ENCODE results near the gene GPRC5D. TPM values are rescaled to one million over a fixed set of nuclear protein-coding genes. Genes with fewer than 3 reads are reported as not detected.
A peak's percentile ranks its signal among the peaks of the same experiment; 100 is the strongest.

Gene GPRC5D
- total RNA-seq, 1 experiment from 2014 or later, result not detected

DNA sequence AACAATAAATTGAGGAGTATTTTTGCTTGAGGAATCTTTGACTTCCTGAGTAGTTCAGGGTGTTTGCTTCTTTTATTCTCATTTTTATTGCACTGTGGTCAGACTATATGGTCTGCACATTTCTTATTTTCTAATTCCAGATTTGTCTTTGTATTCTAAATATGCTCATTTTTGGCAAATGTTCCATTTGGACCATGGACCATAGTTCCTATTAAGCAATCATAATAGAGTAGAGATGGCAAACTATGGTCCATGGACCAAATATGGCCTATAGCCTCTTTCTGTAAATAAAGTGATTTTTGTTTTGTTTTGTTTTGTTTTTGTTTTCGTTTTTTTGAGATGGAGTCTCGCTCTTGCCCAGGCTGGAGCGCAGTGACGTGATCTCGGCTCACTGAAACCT lies 58.5 kb downstream of the GPRC5D start:
- Histone ChIP-seq H3K4me3 (peak overlapping the region; percentile 86), H3K9me2 (ENCODE audit: insufficient read depth) (no peaks in the 10 kb centered on the region), H3F3A (ENCODE audit: insufficient read depth, low read depth) (peaks cover 71% of the 10 kb centered on the region), H3K36me3 (ENCODE audit: low read depth) (peaks cover 50% of the 10 kb centered on the region), H3K9me3 (ENCODE audit: insufficient read depth, low read depth) (no peaks in the 10 kb centered on the region), H3K79me2 (ENCODE audit: low read depth) (peaks cover 88% of the 10 kb centered on the region), H3K4me2 (peak overlapping the region; percentile 85), H3K27me3 (ENCODE audit: insufficient read depth, low read depth) (no peaks in the 10 kb centered on the region), H3K4me1 (replicated peaks; ENCODE audit: insufficient read depth) (peaks cover 47% of the 10 kb centered on the region), H2AFZ (no peak overlapping the region), H4K20me1 (ENCODE audit: insufficient read depth) (peaks cover 62% of the 10 kb centered on the region), H3K27ac (peak overlapping the region; percentile 93)
- TF ChIP-seq, protein P1, sequence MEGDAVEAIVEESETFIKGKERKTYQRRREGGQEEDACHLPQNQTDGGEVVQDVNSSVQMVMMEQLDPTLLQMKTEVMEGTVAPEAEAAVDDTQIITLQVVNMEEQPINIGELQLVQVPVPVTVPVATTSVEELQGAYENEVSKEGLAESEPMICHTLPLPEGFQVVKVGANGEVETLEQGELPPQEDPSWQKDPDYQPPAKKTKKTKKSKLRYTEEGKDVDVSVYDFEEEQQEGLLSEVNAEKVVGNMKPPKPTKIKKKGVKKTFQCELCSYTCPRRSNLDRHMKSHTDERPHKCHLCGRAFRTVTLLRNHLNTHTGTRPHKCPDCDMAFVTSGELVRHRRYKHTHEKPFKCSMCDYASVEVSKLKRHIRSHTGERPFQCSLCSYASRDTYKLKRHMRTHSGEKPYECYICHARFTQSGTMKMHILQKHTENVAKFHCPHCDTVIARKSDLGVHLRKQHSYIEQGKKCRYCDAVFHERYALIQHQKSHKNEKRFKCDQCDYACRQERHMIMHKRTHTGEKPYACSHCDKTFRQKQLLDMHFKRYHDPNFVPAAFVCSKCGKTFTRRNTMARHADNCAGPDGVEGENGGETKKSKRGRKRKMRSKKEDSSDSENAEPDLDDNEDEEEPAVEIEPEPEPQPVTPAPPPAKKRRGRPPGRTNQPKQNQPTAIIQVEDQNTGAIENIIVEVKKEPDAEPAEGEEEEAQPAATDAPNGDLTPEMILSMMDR (conservative IDR thresholded peaks at IDR 0.05), result no peak
- TF ChIP-seq EZH2 (IDR thresholded peaks at IDR 0.05; ENCODE audit: low read depth), result no peak
- ChIA-PET POLR2A (ENCODE audit: unreplicated experiment) (interaction anchor here (0.5 to 3.2 kb wide), 7 partner anchors 10 to 279 kb away, joined by 3 to 103 read pairs (median 5); no protein-coding TSS in a partner anchor), CTCF (interaction anchor here (0.9 to 3.0 kb wide), 2 partner anchors 80 to 104 kb away, joined by 3 to 9 read pairs; partner anchors contain the start of gene DDX47)
- no TSS peak for BruUV-seq (replicated peaks)
- DNase-seq, result peak in 1 of 2 experiments; percentile 34
- intact Hi-C loops (cut with micrococcal nuclease; ENCODE audit: unreplicated experiment), result loop anchor here (5.0 to 10.0 kb wide), 2 partner anchors 201 to 309 kb away; no protein-coding TSS in a partner anchor

DNA sequence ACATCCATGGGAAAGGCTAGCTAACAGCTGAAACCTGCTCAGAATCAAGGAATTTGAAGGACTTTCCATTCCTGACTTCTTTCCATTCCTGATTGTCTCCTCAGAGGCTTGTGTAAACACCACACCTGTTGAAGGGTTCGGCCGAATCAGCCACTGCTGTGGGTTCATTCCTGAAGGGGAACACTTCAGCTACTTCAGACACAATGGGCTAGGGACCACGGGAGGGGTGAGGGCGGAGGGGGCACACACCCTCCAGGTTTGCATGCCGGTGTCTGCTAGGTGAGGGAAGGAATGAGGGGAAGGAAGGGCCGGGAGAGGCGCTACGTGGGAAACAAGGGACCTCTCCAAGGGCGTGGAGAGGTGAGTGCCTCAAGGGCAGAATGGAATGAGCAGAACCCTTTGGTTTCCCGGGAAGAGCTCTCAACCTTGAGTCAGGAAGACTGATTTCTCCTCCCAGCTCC lies 59.3 kb downstream of the GPRC5D start:
- peak overlapping the region; percentile 93 for H3K27ac ChIP-seq
- H4K20me1 ChIP-seq (ENCODE audit: insufficient read depth), result peaks cover 55% of the 10 kb centered on the region
- H3K9me3 ChIP-seq (ENCODE audit: insufficient read depth, low read depth), result no peaks in the 10 kb centered on the region
- ChIA-PET CTCF (interaction anchor here (0.9 to 3.0 kb wide), 4 partner anchors 57 to 104 kb away, joined by 3 to 9 read pairs (median 6); partner anchors contain the start of gene DDX47), POLR2A (ENCODE audit: unreplicated experiment) (interaction anchor here (0.5 to 3.2 kb wide), 9 partner anchors 10 to 280 kb away, joined by 3 to 103 read pairs (median 5); no protein-coding TSS in a partner anchor)
- H3K4me3 ChIP-seq, result peak overlapping the region; percentile 86
- DNase-seq, result peak; percentile 48 to 67
- H3K36me3 ChIP-seq (ENCODE audit: low read depth), result peaks cover 43% of the 10 kb centered on the region
- H3K4me2 ChIP-seq, result peak overlapping the region; percentile 85
- no peak overlapping the region for H2AFZ ChIP-seq
- intact Hi-C loops (cut with micrococcal nuclease; ENCODE audit: unreplicated experiment), result loop anchor here (5.0 to 10.0 kb wide), 2 partner anchors 202 to 310 kb away; no protein-coding TSS in a partner anchor
- H3K79me2 ChIP-seq (ENCODE audit: low read depth), result peaks cover 81% of the 10 kb centered on the region
- no peaks in the 10 kb centered on the region for H3K9me2 ChIP-seq (ENCODE audit: insufficient read depth)
- peaks cover 46% of the 10 kb centered on the region for H3K4me1 ChIP-seq (replicated peaks; ENCODE audit: insufficient read depth)
- no peaks in the 10 kb centered on the region for H3K27me3 ChIP-seq (ENCODE audit: insufficient read depth, low read depth)
- TF ChIP-seq, protein P1 (conservative IDR thresholded peaks at IDR 0.05), result no peak
- no peak for TF ChIP-seq EZH2 (IDR thresholded peaks at IDR 0.05; ENCODE audit: low read depth)
- H3F3A ChIP-seq (ENCODE audit: insufficient read depth, low read depth), result peaks cover 63% of the 10 kb centered on the region
- BruUV-seq (replicated peaks), result no TSS peak

DNA sequence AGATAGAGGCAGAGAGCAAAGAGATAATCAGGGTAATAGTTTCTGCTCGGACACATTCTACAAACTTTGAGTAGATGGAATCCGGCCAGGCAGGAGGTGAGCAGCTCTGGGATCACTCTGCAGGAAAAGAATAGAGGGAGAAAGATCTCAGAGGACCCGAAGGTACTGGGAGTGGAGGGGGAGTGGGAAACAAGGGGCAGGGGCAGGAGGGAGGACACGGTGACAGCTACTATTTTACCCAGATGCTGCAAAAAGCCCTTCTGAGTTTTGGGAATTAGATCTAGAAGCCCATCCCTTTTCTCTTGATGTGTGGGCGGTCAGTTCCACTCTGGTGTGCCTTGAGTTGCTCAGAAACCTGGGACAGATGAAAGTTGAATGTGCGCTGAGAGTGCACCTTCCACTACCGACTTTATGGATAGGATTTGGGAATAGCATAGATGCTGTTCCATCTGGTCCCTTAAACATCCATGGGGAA lies 60.1 kb downstream of the GPRC5D start:
- peaks cover 48% of the 10 kb centered on the region for H4K20me1 ChIP-seq (ENCODE audit: insufficient read depth)
- peak in 1 of 2 experiments; percentile 39 for DNase-seq
- no peaks in the 10 kb centered on the region for H3K27me3 ChIP-seq (ENCODE audit: insufficient read depth, low read depth)
- POLR2A ChIA-PET (ENCODE audit: unreplicated experiment), result interaction anchor here (0.5 to 3.2 kb wide), 23 partner anchors 9 to 339 kb away, joined by 3 to 103 read pairs (median 7); no protein-coding TSS in a partner anchor
- peak overlapping the region; percentile 86 for H3K4me3 ChIP-seq
- H3K4me1 ChIP-seq (replicated peaks; ENCODE audit: insufficient read depth), result peaks cover 45% of the 10 kb centered on the region
- H2AFZ ChIP-seq, result no peak overlapping the region
- no peak for TF ChIP-seq EZH2 (IDR thresholded peaks at IDR 0.05; ENCODE audit: low read depth)
- TF ChIP-seq, protein P1 (conservative IDR thresholded peaks at IDR 0.05), result no peak
- no peaks in the 10 kb centered on the region for H3K9me3 ChIP-seq (ENCODE audit: insufficient read depth, low read depth)
- no peaks in the 10 kb centered on the region for H3K9me2 ChIP-seq (ENCODE audit: insufficient read depth)
- peaks cover 56% of the 10 kb centered on the region for H3F3A ChIP-seq (ENCODE audit: insufficient read depth, low read depth)
- intact Hi-C loops (cut with micrococcal nuclease; ENCODE audit: unreplicated experiment), result loop anchor here (1.0 to 10.0 kb wide), 11 partner anchors 9 to 310 kb away; no protein-coding TSS in a partner anchor
- TSS peak; percentile 34 for BruUV-seq (replicated peaks)
- CTCF ChIA-PET, result interaction anchor here (0.7 to 3.0 kb wide), 9 partner anchors 19 to 1310 kb away, joined by 3 to 21 read pairs (median 4); partner anchors contain the start of gene DDX47
- peak overlapping the region; percentile 85 for H3K4me2 ChIP-seq
- H3K79me2 ChIP-seq (ENCODE audit: low read depth), result peaks cover 73% of the 10 kb centered on the region
- H3K27ac ChIP-seq, result peak overlapping the region; percentile 93
- H3K36me3 ChIP-seq (ENCODE audit: low read depth), result peaks cover 41% of the 10 kb centered on the region
